ENCODE data around the gene PSG6. TPM values are rescaled to one million over a fixed set of nuclear protein-coding genes. Genes with fewer than 3 reads are reported as not detected.
"Not testable (repeated sequence)": the region's sequence is repeated elsewhere in the genome, so short reads cannot be mapped to it uniquely, and the experiment has no call there.

The PSG6 gene
- total and polyA plus RNA-seq, 2 of the 4 experiments (the other 2 are of a cell fraction), result 0.18 TPM; not detected in 1

- in situ Hi-C loops (cut with MboI; ENCODE audit: low sequenced_read_pairs); H3K79me1 ChIP-seq (ENCODE audit: low read depth in 1 of 2, low read length in 2 of 2); dilution Hi-C loops (cut with HindIII; ENCODE audit: low sequenced_read_pairs, unreplicated experiment); CTCF ChIA-PET; H3K9me1 ChIP-seq (ENCODE audit: insufficient read depth, low read length); H3K4ac ChIP-seq (ENCODE audit: low read depth, low read length); H3K4me1 ChIP-seq (ENCODE audit: control insufficient read depth, insufficient read depth, low read length); H3K14ac ChIP-seq (replicated peaks; ENCODE audit: low read depth, low read length); POLR2A ChIA-PET (ENCODE audit: unreplicated experiment); H2BK15ac ChIP-seq (ENCODE audit: low read depth, low read length); H2BK20ac ChIP-seq (ENCODE audit: low read depth, low read length); H4K5ac ChIP-seq (ENCODE audit: low read depth, low read length); H2AK5ac ChIP-seq (ENCODE audit: low read depth, low read length); H2BK5ac ChIP-seq (ENCODE audit: low read depth, low read length, poor library complexity, severe bottlenecking); H2AFZ ChIP-seq (replicated peaks; ENCODE audit: low read length, poor library complexity); BruUV-seq (replicated peaks); H4K91ac ChIP-seq (ENCODE audit: insufficient read depth, low read depth, low read length); H4K20me1 ChIP-seq (ENCODE audit: insufficient read depth, low read length); intact Hi-C loops (cut with micrococcal nuclease); H3K23ac ChIP-seq (ENCODE audit: low read depth, low read length); H3K56ac ChIP-seq (ENCODE audit: extremely low read depth, insufficient read depth, low read length); H3K4me3 ChIP-seq (ENCODE audit: insufficient read depth, low read depth, low read length); H4K8ac ChIP-seq (ENCODE audit: low read depth in 2 of 2, low read length in 2 of 2); H3K36me3 ChIP-seq (ENCODE audit: control insufficient read depth, insufficient read depth, low read length); H2AK9ac ChIP-seq (replicated peaks; ENCODE audit: low read depth, low read length, poor library complexity); H2BK120ac ChIP-seq (ENCODE audit: low read depth, low read length); H3K27me3 ChIP-seq (ENCODE audit: control insufficient read depth, insufficient read depth, low read length); H3K9ac ChIP-seq (ENCODE audit: low read depth, low read length); H3K27ac ChIP-seq (ENCODE audit: insufficient read depth, low read length); H3K4me2 ChIP-seq (ENCODE audit: low read depth, low read length); DNase-seq; ATAC-seq (ENCODE audit: low read depth); H3K9me3 ChIP-seq (ENCODE audit: control insufficient read depth, insufficient read depth, low read length); H3K18ac ChIP-seq (ENCODE audit: low read depth, low read length): not testable (repeated sequence)
- WGBS, 2 experiments (ENCODE audit: extremely low coverage in 2 of 2, insufficient read length in 1 of 2), result no CpG with 5 or more reads among the region's 5 CpGs
Measured at GRCh38 chr19:42906162-42906561, 11.5 kb downstream of the PSG6 start.

- H2AFZ ChIP-seq (replicated peaks; ENCODE audit: low read length, poor library complexity); in situ Hi-C loops (cut with MboI; ENCODE audit: low sequenced_read_pairs); H3K4me2 ChIP-seq (ENCODE audit: low read depth, low read length); intact Hi-C loops (cut with micrococcal nuclease); H3K14ac ChIP-seq (replicated peaks; ENCODE audit: low read depth, low read length); ATAC-seq (ENCODE audit: low read depth); H3K27me3 ChIP-seq (ENCODE audit: control insufficient read depth, insufficient read depth, low read length); H3K4me1 ChIP-seq (ENCODE audit: control insufficient read depth, insufficient read depth, low read length); H3K36me3 ChIP-seq (ENCODE audit: control insufficient read depth, insufficient read depth, low read length); H4K5ac ChIP-seq (ENCODE audit: low read depth, low read length); H3K9ac ChIP-seq (ENCODE audit: low read depth, low read length); H3K4ac ChIP-seq (ENCODE audit: low read depth, low read length); CTCF ChIA-PET; H3K4me3 ChIP-seq (ENCODE audit: insufficient read depth, low read depth, low read length); H2BK15ac ChIP-seq (ENCODE audit: low read depth, low read length); H3K56ac ChIP-seq (ENCODE audit: extremely low read depth, insufficient read depth, low read length); H3K9me1 ChIP-seq (ENCODE audit: insufficient read depth, low read length); dilution Hi-C loops (cut with HindIII; ENCODE audit: low sequenced_read_pairs, unreplicated experiment); POLR2A ChIA-PET (ENCODE audit: unreplicated experiment); H3K79me1 ChIP-seq (ENCODE audit: low read depth in 1 of 2, low read length in 2 of 2); H2AK9ac ChIP-seq (replicated peaks; ENCODE audit: low read depth, low read length, poor library complexity); H3K9me3 ChIP-seq (ENCODE audit: control insufficient read depth, insufficient read depth, low read length); H4K20me1 ChIP-seq (ENCODE audit: insufficient read depth, low read length); H3K23ac ChIP-seq (ENCODE audit: low read depth, low read length); BruUV-seq (replicated peaks): not testable (repeated sequence)
- peak overlapping the region; percentile 77 for H2AK5ac ChIP-seq (ENCODE audit: low read depth, low read length)
- DNase-seq, result peak; percentile 20
- peak overlapping the region; percentile 88; the same call in 1 of the 2 replicates for H4K91ac ChIP-seq (ENCODE audit: insufficient read depth, low read depth, low read length)
- 100% methylated on average over 1 of the region's 4 CpGs; no CpG with 5 or more reads in 1 of the 2 experiments for WGBS, 2 experiments (ENCODE audit: extremely low coverage in 2 of 2, insufficient read length in 1 of 2)
- H2BK20ac ChIP-seq (ENCODE audit: low read depth, low read length), result peak overlapping the region; percentile 60; the same call in 1 of the 2 replicates
- H3K27ac ChIP-seq (ENCODE audit: insufficient read depth, low read length), result peak overlapping the region; percentile 29
- 0 out of 4 replicates have a peak overlapping the region, but pooled peaks have one; percentile 43 to 78 for H4K8ac ChIP-seq (ENCODE audit: low read depth in 2 of 2, low read length in 2 of 2)
- peak overlapping the region; percentile 20; the same call in 1 of the 2 replicates for H3K18ac ChIP-seq (ENCODE audit: low read depth, low read length)
- H2BK5ac ChIP-seq (ENCODE audit: low read depth, low read length, poor library complexity, severe bottlenecking), result peak overlapping the region; percentile 89
- H2BK120ac ChIP-seq (ENCODE audit: low read depth, low read length), result peak overlapping the region; percentile 50; the same call in 1 of the 2 replicates
Measured at GRCh38 chr19:42900561-42900960, 17.1 kb downstream of the PSG6 start.

Data from IMR-90 (cell line).